Stimulated activated CD8-positive, alpha-beta memory T cell treated with anti-CD3 and anti-CD28 coated beads, Interleukin-15, amount 100 ng/mL, for 48 hours (primary cell): ENCODE measurements around the gene HSPB9.
"Not testable (repeated sequence)": the region's sequence is repeated elsewhere in the genome, so short reads cannot be mapped to it uniquely, and the experiment has no call there.

Experiments
- DNase-seq, 2 donors: peaks; one replicate each; pipeline ENCODE4 v3.0.0-alpha.2; 2020; ENCODE audit warnings: low read depth in 2 of 2

The HSPB9 gene

GRCh38 chr17:42143138-42143537 is 20.5 kb downstream of the HSPB9 start:
- not testable (repeated sequence) for DNase-seq

- DNase-seq = no peak
These were observed 24.5 kb downstream of the HSPB9 start for GRCh38 chr17:42146911-42147607.

- no peak for DNase-seq
These were observed 31.5 kb downstream of the HSPB9 start for GRCh38 chr17:42153919-42154742.

GRCh38 chr17:42155614-42156045 is 33.0 kb downstream of the HSPB9 start:
- DNase-seq = no peak

GRCh38 chr17:42159796-42160530 is 37.4 kb downstream of the HSPB9 start:
- DNase-seq = no peak

- no peak for DNase-seq
These were observed 37.9 kb downstream of the HSPB9 start for GRCh38 chr17:42160531-42160910.

- peak in 1 of 2 donors; percentile 29 for DNase-seq
These were observed 40.5 kb downstream of the HSPB9 start for GRCh38 chr17:42163113-42163512.

- DNase-seq = no peak
These were observed 41.2 kb downstream of the HSPB9 start for GRCh38 chr17:42163696-42164407.

GRCh38 chr17:42165751-42166150 is 43.1 kb downstream of the HSPB9 start:
- no peak for DNase-seq

- no peak for DNase-seq
These were observed 43.7 kb downstream of the HSPB9 start for GRCh38 chr17:42166196-42166763.

- no peak for DNase-seq
These were observed 45.2 kb downstream of the HSPB9 start for GRCh38 chr17:42167807-42168206.

- no peak for DNase-seq
These were observed 46.7 kb downstream of the HSPB9 start for GRCh38 chr17:42169351-42169750.

- DNase-seq = no peak
These were observed 49.2 kb downstream of the HSPB9 start for GRCh38 chr17:42171831-42172230.
